Neural progenitor cell (in vitro differentiated cells): Measurements from ENCODE around the gene PADI4.
"Not testable (repeated sequence)": the region's sequence is repeated elsewhere in the genome, so short reads cannot be mapped to it uniquely, and the experiment has no call there.

Experiments used
- EZH2 ChIP-seq: fragments of 200-600 bp; sonication (generic); IDR thresholded peaks from 2 replicates; pipeline ENCODE4 v1.6.1; 2017; ENCODE audit warnings: antibody characterized with exemption, mild to moderate bottlenecking, moderate library complexity
- TF ChIP-seq, protein P1 (sequence below): fragments of 200-600 bp; sonication (generic); IDR thresholded peaks from 2 replicates; pipeline ENCODE4 v1.5.1; 2017; ENCODE audit warnings: antibody characterized with exemption, mild to moderate bottlenecking

DNA sequence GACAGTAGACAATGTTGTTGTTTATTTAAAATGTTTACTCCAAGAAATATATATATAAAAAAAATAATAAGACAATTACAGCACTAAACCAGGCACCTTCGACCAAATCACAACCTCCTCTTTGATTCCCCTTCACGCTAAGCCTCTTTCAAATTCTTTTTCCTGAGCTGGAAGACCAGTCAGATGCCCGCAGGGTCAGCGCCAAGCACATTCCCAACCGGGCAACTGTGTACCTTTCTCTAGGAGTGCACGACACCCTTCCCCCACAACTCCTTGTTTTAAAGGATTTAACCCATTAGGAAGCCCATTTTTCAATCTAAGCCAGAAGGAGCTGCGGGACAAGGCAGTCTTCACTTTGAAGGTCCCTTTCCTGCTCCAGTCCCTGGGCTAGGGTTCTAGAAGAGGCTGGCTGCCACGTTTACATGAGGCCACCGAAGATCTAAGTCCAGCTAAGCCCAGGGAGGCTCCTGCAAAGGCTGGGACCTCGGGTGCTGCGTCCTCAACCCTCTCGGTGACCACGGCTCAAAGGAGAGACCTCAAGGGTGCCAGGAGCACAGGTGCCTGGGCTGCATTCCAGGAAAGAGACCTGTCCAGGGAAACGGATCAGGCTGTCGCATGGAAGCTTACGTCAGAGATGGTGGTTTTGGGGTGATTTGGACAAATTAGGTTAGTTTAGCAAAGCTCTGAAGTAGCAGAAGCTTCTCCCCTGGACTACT lies 98.9 kb downstream of the PADI4 start:
- TF ChIP-seq, protein P1, sequence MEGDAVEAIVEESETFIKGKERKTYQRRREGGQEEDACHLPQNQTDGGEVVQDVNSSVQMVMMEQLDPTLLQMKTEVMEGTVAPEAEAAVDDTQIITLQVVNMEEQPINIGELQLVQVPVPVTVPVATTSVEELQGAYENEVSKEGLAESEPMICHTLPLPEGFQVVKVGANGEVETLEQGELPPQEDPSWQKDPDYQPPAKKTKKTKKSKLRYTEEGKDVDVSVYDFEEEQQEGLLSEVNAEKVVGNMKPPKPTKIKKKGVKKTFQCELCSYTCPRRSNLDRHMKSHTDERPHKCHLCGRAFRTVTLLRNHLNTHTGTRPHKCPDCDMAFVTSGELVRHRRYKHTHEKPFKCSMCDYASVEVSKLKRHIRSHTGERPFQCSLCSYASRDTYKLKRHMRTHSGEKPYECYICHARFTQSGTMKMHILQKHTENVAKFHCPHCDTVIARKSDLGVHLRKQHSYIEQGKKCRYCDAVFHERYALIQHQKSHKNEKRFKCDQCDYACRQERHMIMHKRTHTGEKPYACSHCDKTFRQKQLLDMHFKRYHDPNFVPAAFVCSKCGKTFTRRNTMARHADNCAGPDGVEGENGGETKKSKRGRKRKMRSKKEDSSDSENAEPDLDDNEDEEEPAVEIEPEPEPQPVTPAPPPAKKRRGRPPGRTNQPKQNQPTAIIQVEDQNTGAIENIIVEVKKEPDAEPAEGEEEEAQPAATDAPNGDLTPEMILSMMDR = not testable (repeated sequence)
- not testable (repeated sequence) for TF ChIP-seq EZH2
